NB4 (cell line): ENCODE data around the gene HES1.
"Not testable (repeated sequence)": the region's sequence is repeated elsewhere in the genome, so short reads cannot be mapped to it uniquely, and the experiment has no call there.

ENCODE experiments used
- DNase-seq: peaks from one replicate; pipeline ENCODE4 v3.0.0; 2010; ENCODE audit warnings: low read depth
- H3K4me3 ChIP-seq: one replicate; pipeline ENCODE4 v1.5.1; 2011; ENCODE audit warnings: mild to moderate bottlenecking, low read depth, low read length, moderate library complexity
- CTCF ChIP-seq: IDR thresholded peaks from one replicate; pipeline ENCODE4 v1.5.1; 2012; ENCODE audit warnings: low read depth, low read length
- MAX ChIP-seq: IDR thresholded peaks from 2 replicates; pipeline ENCODE4 v1.6.1; 2011; ENCODE audit warnings: low read depth, low read length
- MYC ChIP-seq: IDR thresholded peaks from 2 replicates; pipeline ENCODE4 v1.6.1; 2011; ENCODE audit warnings: low read depth, low read length
- POLR2A ChIP-seq: IDR thresholded peaks from 2 replicates; pipeline ENCODE4 v1.6.1; 2011; ENCODE audit warnings: mild to moderate bottlenecking; ENCODE audit not compliant: insufficient read length; ENCODE audit errors: extremely low read depth

HES1 gene

GRCh38 chr3:194135806-194136518 lies at the start of gene HES1:
Gene HES1, plus strand, starts transcription at chr3:194136148. Its CDS starts 233 bp downstream, at chr3:194136381.
- TF ChIP-seq CTCF (no peak), MAX (no peak; the same call in 1 of the 2 replicates), POLR2A (peak; percentile 84), MYC (0 out of 2 replicates have a peak, but pooled peaks have one; percentile 16)
- DNase-seq: peak; percentile 95
- H3K4me3 ChIP-seq: peak within 1 kb of the TSS; percentile 72

GRCh38 chr3:194086388-194087075 lies 49.4 kb upstream of the HES1 start:
- DNase-seq: no peak
- TF ChIP-seq POLR2A: no peak
- no peak for TF ChIP-seq CTCF
- TF ChIP-seq MAX: no peak
- TF ChIP-seq MYC: no peak
- no peak overlapping the region for H3K4me3 ChIP-seq

GRCh38 chr3:194087280-194087679 lies 48.7 kb upstream of the HES1 start:
- DNase-seq: no peak
- TF ChIP-seq MAX (no peak), MYC (no peak), CTCF (no peak), POLR2A (no peak)
- H3K4me3 ChIP-seq: no peak overlapping the region

- no peak for DNase-seq
- H3K4me3 ChIP-seq: no peak overlapping the region
- TF ChIP-seq MYC: no peak
- no peak for TF ChIP-seq MAX
- TF ChIP-seq POLR2A: no peak
- no peak for TF ChIP-seq CTCF
These were observed 47.7 kb upstream of the HES1 start for GRCh38 chr3:194087995-194088855.

- no peak overlapping the region for H3K4me3 ChIP-seq
- TF ChIP-seq MYC (peak; percentile 91), CTCF (no peak), MAX (peak; percentile 83)
- peak; percentile 99 for DNase-seq
These were observed 46.4 kb upstream of the HES1 start for GRCh38 chr3:194089357-194090177.

- not testable (repeated sequence) for H3K4me3 ChIP-seq, DNase-seq
These were observed 45.8 kb upstream of the HES1 start for GRCh38 chr3:194090178-194090555.
